ENCODE results near the gene IGHMBP2. TPM values are rescaled to one million over a fixed set of nuclear protein-coding genes. Genes with fewer than 3 reads are reported as not detected.

Gene IGHMBP2
- total RNA-seq, 2 experiments from 2014 or later = 20.9 to 25.4 TPM

GRCh38 chr11:68987211-68987610, 83.5 kb downstream of the IGHMBP2 start:
- ChIA-PET POLR2A (no interaction called here), CTCF (no interaction called here)
- ATAC-seq (no peak), DNase-seq (no peak)
- Mint-ChIP-seq H3K4me3 (no peak overlapping the region), H3K36me3 (ENCODE audit: low read depth) (peaks cover 3% of the 10 kb centered on the region), H3K27me3 (peaks cover 7% of the 10 kb centered on the region), H3K9me3 (ENCODE audit: low read depth) (peaks cover 7% of the 10 kb centered on the region), H3K27ac (no peak overlapping the region), H3K4me1 (no peaks in the 10 kb centered on the region)
- intact Hi-C loops (cut with DNase I, micrococcal nuclease) = no loop called here

GRCh38 chr11:68988491-68988890, 84.8 kb downstream of the IGHMBP2 start:
- ChIA-PET CTCF (no interaction called here), POLR2A (no interaction called here)
- H3K4me1 Mint-ChIP-seq = no peaks in the 10 kb centered on the region
- H3K27ac Mint-ChIP-seq = no peak overlapping the region
- H3K4me3 Mint-ChIP-seq = no peak overlapping the region
- peaks cover 9% of the 10 kb centered on the region for H3K27me3 Mint-ChIP-seq
- peaks cover 3% of the 10 kb centered on the region for H3K36me3 Mint-ChIP-seq (ENCODE audit: low read depth)
- DNase-seq (no peak), ATAC-seq (no peak)
- H3K9me3 Mint-ChIP-seq (ENCODE audit: low read depth) = peaks cover 7% of the 10 kb centered on the region
- intact Hi-C loops (cut with DNase I, micrococcal nuclease) = no loop called here

Other genes with a start within 250 kb of the IGHMBP2 start
- gene GAL, start 219.3 kb upstream of the IGHMBP2 start, total RNA-seq = 1 to 10 TPM; 2.2 to 2.5 TPM
- gene TESMIN, start 152.4 kb upstream of the IGHMBP2 start, total RNA-seq = 1 to 10 TPM; 2.9 to 3.5 TPM
- gene CPT1A, start 62.0 kb upstream of the IGHMBP2 start, total RNA-seq = 10 to 100 TPM; 23.3 to 25.4 TPM
- 100 to 1,000 TPM; 100 to 102 TPM for gene MRPL21, start 59 bp upstream of the IGHMBP2 start, total RNA-seq
- gene MRGPRD, start 77.1 kb downstream of the IGHMBP2 start, total RNA-seq = not detected
- gene MRGPRF, start 109.4 kb downstream of the IGHMBP2 start, total RNA-seq = not detected
- 10 to 100 TPM in 1 of 2 experiments, 1 to 10 TPM in 1; 7.4 to 10.4 TPM for gene TPCN2, start 145.0 kb downstream of the IGHMBP2 start, total RNA-seq